K562 (cell line): ENCODE results near the gene PYGB. TPM values are rescaled to one million over a fixed set of nuclear protein-coding genes. Genes with fewer than 3 reads are reported as not detected.

ENCODE experiments used
- ATAC-seq: fragments of 200-7000 bp; cut with Tn5 transposase; 3 replicates; pipeline ENCODE4 v1.9.1; 2020; ENCODE audit warnings: moderate library complexity
- BruUV-seq: library from RNA; stranded (reverse); fragments of 400-500 nt; replicated peaks from 2 replicates; lab custom pipeline; 2021; lab: Mats Ljungman, UMichigan
- CTCF ChIA-PET: fragments of 300-600 bp; formaldehyde crosslinking; extraction: SDS; loops from one replicate; lab custom pipeline; 2021; ENCODE audit warnings: low intra/inter-chr PET ratio; lab: Yijun Ruan, JAX
- POLR2A ChIA-PET: fragments of 300-600, 350-650 bp; sonication (Branson Sonifier 250); formaldehyde crosslinking; extraction: SDS; loops from one replicate; lab custom pipeline; 2021; ENCODE audit warnings: antibody characterized with exemption, inconsistent platforms; lab: Yijun Ruan, JAX
- DNase-seq, 4 experiments: peaks; one replicate each; pipeline versions ENCODE4 v3.0.0 to v3.0.0-alpha.2; 2011 to 2018; ENCODE audit warnings: low spot score in 3 of 4, mixed read lengths in 3 of 4; ENCODE audit errors: extremely low read depth in 1 of 4
- FAIRE-seq: peaks from 2 replicates; lab custom pipeline; 2011; peaks lifted over from hg19 to GRCh38; lab: Jason Lieb, UNC
- H2AFZ ChIP-seq: 2 replicates; pipeline ENCODE4 v1.6.0; 2011; ENCODE audit warnings: low read depth, low read length, control low read depth, inconsistent platforms
- H3K27ac ChIP-seq: fragments of 200-600 bp; 3 replicates; pipeline ENCODE4 v1.8.0; 2011; ENCODE audit warnings: low read depth, mild to moderate bottlenecking, control low read depth, inconsistent platforms, low read length, moderate library complexity, mixed read lengths; ENCODE audit errors: extremely low read depth
- H3K27me3 ChIP-seq, 2 experiments: fragments of 300-600 bp in 1 of 2; 2 replicates in 1 of 2; 3 replicates in 1 of 2; pipeline versions ENCODE4 v1.6.0 to v1.8.0; 2011; ENCODE audit warnings: inconsistent platforms in 2 of 2, low read length in 2 of 2, mild to moderate bottlenecking in 1 of 2, mixed read lengths in 1 of 2, moderate library complexity in 1 of 2; ENCODE audit not compliant: control insufficient read depth in 2 of 2, insufficient read depth in 2 of 2
- H3K36me3 ChIP-seq: fragments of 300-600 bp; 3 replicates; pipeline ENCODE4 v1.8.0; 2011; ENCODE audit warnings: mild to moderate bottlenecking, low read length, inconsistent platforms; ENCODE audit not compliant: control insufficient read depth, insufficient read depth
- H3K4me1 ChIP-seq, 2 experiments: fragments of 200-600 bp in 1 of 2; replicated peaks in 1 of 2; 2 replicates in 1 of 2; 3 replicates in 1 of 2; pipeline versions ENCODE4 v1.5.1 to v1.8.0; 2011; ENCODE audit warnings: inconsistent platforms in 2 of 2, low read length in 2 of 2, mild to moderate bottlenecking in 1 of 2, mixed read lengths in 1 of 2, moderate library complexity in 1 of 2; ENCODE audit not compliant: control insufficient read depth in 2 of 2, insufficient read depth in 2 of 2
- H3K4me2 ChIP-seq: 2 replicates; pipeline ENCODE4 v1.6.1; 2011; ENCODE audit warnings: low read length, control low read depth, inconsistent platforms, mixed read lengths; ENCODE audit not compliant: insufficient read depth
- H3K4me3 ChIP-seq: fragments of 200-600 bp; sonication (generic), shearing (Covaris generic); 2 replicates; pipeline ENCODE4 v1.5.1; 2016; ENCODE audit warnings: control low read depth, inconsistent platforms
- H3K79me2 ChIP-seq: fragments of 200-600 bp; 3 replicates; pipeline ENCODE4 v1.8.0; 2011; ENCODE audit warnings: low read length, inconsistent platforms; ENCODE audit not compliant: control insufficient read depth, insufficient read depth
- H3K9ac ChIP-seq, 2 experiments: 2 replicates each; pipeline versions ENCODE4 v1.6.0 to v1.6.1; 2011; ENCODE audit warnings: low read depth in 2 of 2, low read length in 2 of 2, control low read depth in 1 of 2, inconsistent platforms in 1 of 2, mild to moderate bottlenecking in 1 of 2, mixed read lengths in 1 of 2; ENCODE audit not compliant: insufficient read depth in 1 of 2
- H3K9me1 ChIP-seq: one replicate; pipeline ENCODE4 v1.6.0; 2011; ENCODE audit warnings: inconsistent platforms, mild to moderate bottlenecking, low read length, moderate library complexity; ENCODE audit not compliant: control insufficient read depth, insufficient read depth
- H3K9me3 ChIP-seq: replicated peaks from 2 replicates; pipeline ENCODE4 v1.5.1; 2011; ENCODE audit warnings: low read depth, low read length, inconsistent platforms; ENCODE audit not compliant: control insufficient read depth, insufficient read depth
- H4K20me1 ChIP-seq: replicated peaks from 2 replicates; pipeline ENCODE4 v1.6.1; 2011; ENCODE audit warnings: low read length, inconsistent platforms, mixed read lengths; ENCODE audit not compliant: control insufficient read depth, insufficient read depth
- RBFOX2 ChIP-seq: fragments of 200-400 bp; formaldehyde crosslinking; IDR thresholded peaks from 2 replicates; pipeline ENCODE4 v1.6.1; 2017; ENCODE audit warnings: low read depth, mild to moderate bottlenecking, low read length, moderate library complexity
- SIN3A ChIP-seq, 2 experiments: fragments of 150-350 bp in 1 of 2; IDR thresholded peaks; 2 replicates each; pipeline ENCODE4 v1.6.1; 2011 to 2016; ENCODE audit warnings: borderline replicate concordance in 2 of 2, low read depth in 2 of 2, low read length in 2 of 2, mild to moderate bottlenecking in 2 of 2, moderate library complexity in 2 of 2; ENCODE audit not compliant: control insufficient read depth in 1 of 2
- WGBS: fragments of 100-300 bp; shearing (Covaris generic); methylation state at CpG from one replicate; pipeline ENCODE4 v1.1.6; 2016; ENCODE audit warnings: low coverage, mixed read lengths; ENCODE audit not compliant: insufficient coverage; ENCODE audit errors: missing lambda C conversion rate; 5-methylcytosine and 5-hydroxymethylcytosine counted together
- in situ Hi-C: fragments of 300-500 bp; cut with MboI; formaldehyde crosslinking; loops from 4 replicates; pipeline ENCODE4 v1.15.0; 2018; ENCODE audit warnings: inconsistent platforms, mixed read lengths
- intact Hi-C: fragments of 100-400 bp; cut with micrococcal nuclease; formaldehyde crosslinking; loops from 2 replicates; pipeline ENCODE4 v1.14.2; 2022
- polyA plus RNA-seq, 8 experiments: library from polyadenylated mRNA; depleted of rRNA in 4 of 8; stranded (reverse) in 5 of 8; unstranded in 3 of 8; fragments of >200 nt; fragmentation: Nextera tagmentation in 2 of 8; fragmentation: Illumina TruSeq in 1 of 8; extraction: Ambion mirVana in 2 of 8; extraction: Trizol in 1 of 8; gene quantifications; 2 replicates each; pipeline versions ENCODE4 v1.2.1 to v1.2.3, GENCODE V29; 2011 to 2014; ENCODE audit warnings: inconsistent platforms in 1 of 8, missing spikeins in 1 of 8
- total RNA-seq, 7 experiments: library from RNA; depleted of rRNA in 6 of 7; stranded (reverse); fragments of >200 nt in 6 of 7; fragmentation: Illumina TruSeq in 2 of 7; extraction: Trizol in 2 of 7; gene quantifications; 2 replicates each; pipeline versions ENCODE4 v1.2.1 to v1.2.3, GENCODE V29; 2011 to 2021; ENCODE audit warnings: low replicate concordance in 1 of 7

Gene PYGB
- total and polyA plus RNA-seq, 9 of the 15 experiments (the other 6 are each of a cell fraction or from before 2014, with no cell fraction given), result 0.34 to 18.0 (median 9.8) TPM

GRCh38 chr20:25221592-25222460, 26.1 kb upstream of the PYGB start:
- H3K4me2 ChIP-seq, result no peak overlapping the region
- no peaks in the 10 kb centered on the region for H3K79me2 ChIP-seq
- TF ChIP-seq RBFOX2, result 0 out of 2 replicates have a peak, but pooled peaks have one; percentile 3
- TF ChIP-seq SIN3A (IDR thresholded peaks at IDR 0.05; ENCODE audit: borderline replicate concordance in 2 of 2, control insufficient read depth in 1 of 2, low read depth in 2 of 2, low read length in 2 of 2), result no peak
- no TSS peak for BruUV-seq
- no peak overlapping the region for H3K4me3 ChIP-seq
- H3K9ac ChIP-seq, result peak overlapping the region in 1 of 2 experiments; percentile 68; a peak in 2 of 4 replicates
- WGBS, result 90% methylated on average over 22 of the region's 29 CpGs
- intact Hi-C loops (no loop called here), in situ Hi-C loops (no loop called here)
- ChIA-PET CTCF (no interaction called here), POLR2A (interaction anchor here (1.0 to 1.9 kb wide), 3 partner anchors 11 to 14 kb away, joined by 3 to 5 read pairs (median 3); no protein-coding TSS in a partner anchor)
- H2AFZ ChIP-seq, result no peak overlapping the region
- peaks cover 22 to 48% of the 10 kb centered on the region in 2 experiments for H3K4me1 ChIP-seq
- no peaks in the 10 kb centered on the region for H3K9me1 ChIP-seq
- no peaks in the 10 kb centered on the region for H3K27me3 ChIP-seq
- H3K9me3 ChIP-seq, result no peaks in the 10 kb centered on the region
- peak overlapping the region; percentile 81; the same call in 1 of the 3 replicates for H3K27ac ChIP-seq
- H4K20me1 ChIP-seq, result 0 out of 2 replicates have a peak, but pooled peaks cover 3% of the 10 kb centered on the region
- ATAC-seq (no peak), FAIRE-seq (no peak), DNase-seq (no peak)
- H3K36me3 ChIP-seq, result no peaks in the 10 kb centered on the region; the same call in 1 of the 3 replicates
